HEK293 (cell line): ENCODE results near the gene WFS1.

Experiments
- CTCF ChIP-seq: fragments of 450-650 bp; formaldehyde crosslinking; IDR thresholded peaks from 2 replicates; pipeline ENCODE4 v1.5.1; 2016; ENCODE audit warnings: missing biosample characterization, missing genetic modification characterization
- ELK4 ChIP-seq: IDR thresholded peaks from 2 replicates; pipeline ENCODE4 v1.6.1; 2011; ENCODE audit warnings: mild to moderate bottlenecking, low read depth, low read length, borderline replicate concordance
- ZNF302 ChIP-seq: fragments of 450-650 bp; formaldehyde crosslinking; IDR thresholded peaks from 2 replicates; pipeline ENCODE4 v1.5.1; 2016; ENCODE audit warnings: missing biosample characterization, missing genetic modification characterization, low read depth
- ZNF473 ChIP-seq: fragments of 450-650 bp; formaldehyde crosslinking; IDR thresholded peaks from 2 replicates; pipeline ENCODE4 v1.5.1; 2017; ENCODE audit warnings: missing biosample characterization, missing genetic modification characterization
- ZNF626 ChIP-seq: fragments of 450-650 bp; sonication (Bioruptor Pico); formaldehyde crosslinking; IDR thresholded peaks from 2 replicates; pipeline ENCODE4 v1.5.1; 2018; ENCODE audit warnings: missing biosample characterization, missing genetic modification characterization, inconsistent platforms
- ZNF670 ChIP-seq: fragments of 450-650 bp; formaldehyde crosslinking; IDR thresholded peaks from 2 replicates; pipeline ENCODE4 v1.5.1; 2016; ENCODE audit warnings: missing biosample characterization, missing genetic modification characterization, low read depth
- ZSCAN23 ChIP-seq: fragments of 450-650 bp; formaldehyde crosslinking; IDR thresholded peaks from 2 replicates; pipeline ENCODE4 v1.5.1; 2016; ENCODE audit warnings: missing biosample characterization, missing genetic modification characterization

- TF ChIP-seq CTCF (tag by site-specific recombination) (no peak), ZNF302 (no peak), ELK4 (no peak), ZNF670 (tag by site-specific recombination) (no peak), ZNF626 (tag by site-specific recombination) (no peak), ZNF473 (tag by site-specific recombination) (no peak), ZSCAN23 (tag by site-specific recombination) (no peak)
Observed at GRCh38 chr4:6307891-6308290, 38.2 kb downstream of the WFS1 start.
